IMR-90 (cell line): Measurements from ENCODE around the gene PALLD. TPM values are rescaled to one million over a fixed set of nuclear protein-coding genes. Genes with fewer than 3 reads are reported as not detected.

Source experiments
- ATAC-seq: fragments of 200-7000 bp; cut with Tn5 transposase; 2 replicates; pipeline ENCODE4 v1.9.1; 2020; ENCODE audit warnings: low read depth, mild to moderate bottlenecking, moderate library complexity
- BruUV-seq: library from RNA; stranded (reverse); fragments of 400-500 nt; replicated peaks from 2 replicates; lab custom pipeline; 2021; lab: Mats Ljungman, UMichigan
- CTCF ChIA-PET: fragments of 300-600 bp; formaldehyde crosslinking; extraction: SDS; loops from one replicate; lab custom pipeline; 2021; ENCODE audit warnings: antibody characterized with exemption; lab: Yijun Ruan, JAX
- POLR2A ChIA-PET: fragments of 300-600 bp; sonication (Branson Sonifier 250); formaldehyde crosslinking; loops from one replicate; lab custom pipeline; 2022; ENCODE audit warnings: antibody characterized with exemption; ENCODE audit not compliant: unreplicated experiment; lab: Charles Lee
- DNase-seq: peaks from one replicate; pipeline ENCODE4 v3.0.0; 2013
- H2AFZ ChIP-seq: replicated peaks from 2 replicates; pipeline ENCODE3; 2013; ENCODE audit warnings: low read length, mild to moderate bottlenecking; ENCODE audit not compliant: poor library complexity
- H2AK5ac ChIP-seq: 2 replicates; pipeline ENCODE4 v1.6.1; 2013; ENCODE audit warnings: low read depth, low read length, inconsistent platforms
- H2AK9ac ChIP-seq: replicated peaks from 2 replicates; pipeline ENCODE3; 2013; ENCODE audit warnings: mild to moderate bottlenecking, low read depth, low read length, moderate library complexity; ENCODE audit not compliant: poor library complexity
- H2BK120ac ChIP-seq: 2 replicates; pipeline ENCODE4 v1.6.1; 2013; ENCODE audit warnings: low read depth, low read length, inconsistent platforms
- H2BK15ac ChIP-seq: 3 replicates; pipeline ENCODE4 v1.6.1; 2013; ENCODE audit warnings: low read depth, low read length, inconsistent platforms
- H2BK20ac ChIP-seq: 2 replicates; pipeline ENCODE4 v1.6.1; 2013; ENCODE audit warnings: low read depth, mild to moderate bottlenecking, inconsistent platforms, low read length, moderate library complexity
- H2BK5ac ChIP-seq: 2 replicates; pipeline ENCODE4 v1.6.1; 2013; ENCODE audit warnings: mild to moderate bottlenecking, low read depth, low read length, inconsistent platforms; ENCODE audit not compliant: poor library complexity, severe bottlenecking
- H3K14ac ChIP-seq: replicated peaks from 2 replicates; pipeline ENCODE4 v1.6.1; 2013; ENCODE audit warnings: low read depth, low read length, inconsistent platforms
- H3K18ac ChIP-seq: 2 replicates; pipeline ENCODE4 v1.6.1; 2013; ENCODE audit warnings: low read depth, low read length, control low read depth
- H3K23ac ChIP-seq: 2 replicates; pipeline ENCODE4 v1.6.1; 2013; ENCODE audit warnings: low read depth, low read length, inconsistent platforms
- H3K27ac ChIP-seq: 2 replicates; pipeline ENCODE4 v1.5.1; 2013; ENCODE audit warnings: mild to moderate bottlenecking, control low read depth, low read length; ENCODE audit not compliant: insufficient read depth
- H3K27me3 ChIP-seq: 2 replicates; pipeline ENCODE4 v1.6.1; 2013; ENCODE audit warnings: low read length; ENCODE audit not compliant: control insufficient read depth, insufficient read depth
- H3K36me3 ChIP-seq: 2 replicates; pipeline ENCODE4 v1.6.1; 2013; ENCODE audit warnings: low read length, mixed read lengths; ENCODE audit not compliant: control insufficient read depth, insufficient read depth
- H3K4ac ChIP-seq: 2 replicates; pipeline ENCODE4 v1.6.1; 2013; ENCODE audit warnings: low read depth, low read length, inconsistent platforms
- H3K4me1 ChIP-seq: 2 replicates; pipeline ENCODE4 v1.6.1; 2013; ENCODE audit warnings: low read length, mixed read lengths; ENCODE audit not compliant: control insufficient read depth, insufficient read depth
- H3K4me2 ChIP-seq: 2 replicates; pipeline ENCODE4 v1.6.1; 2013; ENCODE audit warnings: low read depth, mild to moderate bottlenecking, control low read depth, low read length, moderate library complexity
- H3K4me3 ChIP-seq: 2 replicates; pipeline ENCODE4 v1.5.1; 2013; ENCODE audit warnings: low read depth, mild to moderate bottlenecking, control low read depth, low read length, moderate library complexity; ENCODE audit not compliant: insufficient read depth
- H3K56ac ChIP-seq: 2 replicates; pipeline ENCODE4 v1.6.1; 2013; ENCODE audit warnings: low read length, inconsistent platforms; ENCODE audit not compliant: insufficient read depth; ENCODE audit errors: extremely low read depth
- H3K79me1 ChIP-seq, 2 experiments: 2 replicates each; pipeline ENCODE4 v1.6.1; 2013; ENCODE audit warnings: low read length in 2 of 2, inconsistent platforms in 1 of 2, low read depth in 1 of 2
- H3K9ac ChIP-seq: 2 replicates; pipeline ENCODE4 v1.6.1; 2013; ENCODE audit warnings: low read depth, low read length, control low read depth
- H3K9me1 ChIP-seq: 2 replicates; pipeline ENCODE4 v1.6.1; 2013; ENCODE audit warnings: low read length, inconsistent platforms; ENCODE audit not compliant: insufficient read depth
- H3K9me3 ChIP-seq: 2 replicates; pipeline ENCODE4 v1.6.1; 2013; ENCODE audit warnings: low read length; ENCODE audit not compliant: control insufficient read depth, insufficient read depth
- H4K20me1 ChIP-seq: 2 replicates; pipeline ENCODE4 v1.6.1; 2013; ENCODE audit warnings: low read length, inconsistent platforms; ENCODE audit not compliant: insufficient read depth
- H4K5ac ChIP-seq: 2 replicates; pipeline ENCODE4 v1.6.1; 2013; ENCODE audit warnings: mild to moderate bottlenecking, low read depth, low read length, control low read depth
- H4K8ac ChIP-seq, 2 experiments: 2 replicates each; pipeline ENCODE4 v1.6.1; 2013; ENCODE audit warnings: low read depth in 2 of 2, low read length in 2 of 2, control low read depth in 1 of 2, inconsistent platforms in 1 of 2
- H4K91ac ChIP-seq: 2 replicates; pipeline ENCODE4 v1.6.1; 2013; ENCODE audit warnings: low read depth, low read length, inconsistent platforms; ENCODE audit not compliant: insufficient read depth
- BHLHE40 ChIP-seq: fragments of 150-350 bp; IDR thresholded peaks from 2 replicates; pipeline ENCODE4 v1.6.1; 2016; ENCODE audit warnings: mild to moderate bottlenecking, low read depth, low read length
- CEBPB ChIP-seq: IDR thresholded peaks from 2 replicates; pipeline ENCODE4 v1.6.1; 2012; ENCODE audit warnings: low read depth, low read length, improper control_type of control experiment
- CHD1 ChIP-seq: IDR thresholded peaks from 2 replicates; pipeline ENCODE4 v1.6.1; 2012; ENCODE audit warnings: low read depth, low read length, improper control_type of control experiment
- ELK1 ChIP-seq: fragments of 150-350 bp; IDR thresholded peaks from 2 replicates; pipeline ENCODE4 v1.6.1; 2016; ENCODE audit warnings: low read depth, mild to moderate bottlenecking, low read length, moderate library complexity, borderline replicate concordance
- FOS ChIP-seq: fragments of 150-350 bp; IDR thresholded peaks from 2 replicates; pipeline ENCODE4 v1.6.1; 2016; ENCODE audit warnings: low read depth, low read length
- MAFK ChIP-seq: IDR thresholded peaks from 2 replicates; pipeline ENCODE4 v1.6.1; 2012; ENCODE audit warnings: low read depth, low read length, improper control_type of control experiment
- MAZ ChIP-seq: IDR thresholded peaks from 2 replicates; pipeline ENCODE4 v1.6.1; 2012; ENCODE audit warnings: low read depth, mild to moderate bottlenecking, low read length, improper control_type of control experiment, moderate library complexity, borderline replicate concordance
- MXI1 ChIP-seq: IDR thresholded peaks from 2 replicates; pipeline ENCODE4 v1.6.1; 2012; ENCODE audit warnings: low read depth, mild to moderate bottlenecking, low read length, moderate library complexity, borderline replicate concordance
- NFE2L2 ChIP-seq: fragments of 150-350 bp; IDR thresholded peaks from 2 replicates; pipeline ENCODE4 v1.6.1; 2016; ENCODE audit warnings: low read depth, mild to moderate bottlenecking, low read length
- POLR2A ChIP-seq: IDR thresholded peaks from 2 replicates; pipeline ENCODE4 v1.6.1; 2012; ENCODE audit warnings: mild to moderate bottlenecking, low read depth, low read length
- RAD21 ChIP-seq: IDR thresholded peaks from 2 replicates; pipeline ENCODE4 v1.6.1; 2012; ENCODE audit warnings: low read length, improper control_type of control experiment
- RCOR1 ChIP-seq: IDR thresholded peaks from 2 replicates; pipeline ENCODE4 v1.6.1; 2012; ENCODE audit warnings: mild to moderate bottlenecking, low read length, improper control_type of control experiment; ENCODE audit not compliant: insufficient replicate concordance
- RFX5 ChIP-seq: IDR thresholded peaks from 2 replicates; pipeline ENCODE4 v1.8.0; 2012; ENCODE audit warnings: low read depth, mild to moderate bottlenecking, low read length, moderate library complexity
- WGBS, 2 experiments: methylation state at CpG; one replicate each; pipeline versions ENCODE4 v1.1.5 to v1.1.7; 2013; ENCODE audit warnings: missing lambda C conversion rate in 2 of 2; ENCODE audit not compliant: insufficient read length in 1 of 2; ENCODE audit errors: extremely low coverage in 2 of 2; 5-methylcytosine and 5-hydroxymethylcytosine counted together
- dilution Hi-C: fragments of 300-500 bp; cut with HindIII; formaldehyde crosslinking; loops from one replicate; pipeline ENCODE4 v1.14.3; 2018; ENCODE audit warnings: low sequenced_read_pairs; ENCODE audit not compliant: unreplicated experiment
- in situ Hi-C: fragments of 300-500 bp; cut with MboI; formaldehyde crosslinking; loops from 3 replicates; pipeline ENCODE4 v1.14.3; 2019; ENCODE audit warnings: low sequenced_read_pairs, inconsistent platforms, mixed read lengths
- intact Hi-C: fragments of 100-400 bp; cut with micrococcal nuclease; formaldehyde crosslinking; loops from 2 replicates; pipeline ENCODE4 v1.10.0; 2022
- polyA plus RNA-seq, 3 experiments: library from polyadenylated mRNA; depleted of rRNA; stranded (reverse); fragments of >200 nt; gene quantifications; 2 replicates each; pipeline ENCODE4 v1.2.3, GENCODE V29; 2012; ENCODE audit warnings: low replicate concordance in 1 of 3
- total RNA-seq: library from RNA; depleted of rRNA; stranded (reverse); fragments of >200 nt; gene quantifications from 2 replicates; pipeline ENCODE4 v1.2.3, GENCODE V29; 2012
- TF ChIP-seq, protein P1 (sequence below): fragments of 150-350 bp; IDR thresholded peaks from 2 replicates; pipeline ENCODE4 v1.6.1; 2017; ENCODE audit warnings: mild to moderate bottlenecking, antibody characterized with exemption, low read length, low read depth
- TF ChIP-seq, protein P2 (sequence below): conservative IDR thresholded peaks from 2 replicates; pipeline ENCODE4 v1.5.1; 2012; ENCODE audit warnings: mild to moderate bottlenecking, low read depth, low read length, improper control_type of control experiment

PALLD gene
- total and polyA plus RNA-seq, 2 of the 4 experiments (the other 2 are of a cell fraction), result 91.0 to 91.9 TPM

GRCh38 chr4:168795346-168795745 is 298.5 kb downstream of the PALLD start:
- H3K4me1 ChIP-seq, result peaks cover 11% of the 10 kb centered on the region
- ChIA-PET CTCF (interaction anchor here (0.6 kb wide), 1 partner anchor 10 kb away, joined by 3 read pairs; no protein-coding TSS in a partner anchor), POLR2A (no interaction called here)
- H3K56ac ChIP-seq, result no peak overlapping the region
- no peak overlapping the region for H2AFZ ChIP-seq
- H2BK5ac ChIP-seq, result no peak overlapping the region
- no peaks in the 10 kb centered on the region for H3K27me3 ChIP-seq
- no peak overlapping the region for H3K18ac ChIP-seq
- H2BK20ac ChIP-seq, result 0 out of 2 replicates have a peak overlapping the region, but pooled peaks have one; percentile 76
- ATAC-seq, result no peak
- intact Hi-C loops, result no loop called here
- no peaks in the 10 kb centered on the region for H4K20me1 ChIP-seq
- peak overlapping the region; percentile 80 for H2BK120ac ChIP-seq
- no peaks in the 10 kb centered on the region for H3K36me3 ChIP-seq
- no CpG with 5 or more reads among the region's 1 CpG for WGBS, 2 experiments
- peak overlapping the region; percentile 55; the same call in 1 of the 2 replicates for H3K4ac ChIP-seq
- H3K4me2 ChIP-seq, result no peak overlapping the region
- no peak overlapping the region for H3K9ac ChIP-seq
- H2AK9ac ChIP-seq, result no peak overlapping the region
- TF ChIP-seq MAFK, result no peak
- no peak for TF ChIP-seq BHLHE40
- TF ChIP-seq RAD21, result no peak
- TF ChIP-seq, protein P1, sequence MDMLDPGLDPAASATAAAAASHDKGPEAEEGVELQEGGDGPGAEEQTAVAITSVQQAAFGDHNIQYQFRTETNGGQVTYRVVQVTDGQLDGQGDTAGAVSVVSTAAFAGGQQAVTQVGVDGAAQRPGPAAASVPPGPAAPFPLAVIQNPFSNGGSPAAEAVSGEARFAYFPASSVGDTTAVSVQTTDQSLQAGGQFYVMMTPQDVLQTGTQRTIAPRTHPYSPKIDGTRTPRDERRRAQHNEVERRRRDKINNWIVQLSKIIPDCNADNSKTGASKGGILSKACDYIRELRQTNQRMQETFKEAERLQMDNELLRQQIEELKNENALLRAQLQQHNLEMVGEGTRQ, result no peak
- no peak for TF ChIP-seq RCOR1
- TF ChIP-seq MAZ, result no peak
- no peak for TF ChIP-seq FOS
- TF ChIP-seq CEBPB, result no peak
- TF ChIP-seq ELK1, result no peak
- TF ChIP-seq CHD1, result no peak
- no peak for TF ChIP-seq RFX5
- TF ChIP-seq MXI1, result no peak
- TF ChIP-seq, protein P2, sequence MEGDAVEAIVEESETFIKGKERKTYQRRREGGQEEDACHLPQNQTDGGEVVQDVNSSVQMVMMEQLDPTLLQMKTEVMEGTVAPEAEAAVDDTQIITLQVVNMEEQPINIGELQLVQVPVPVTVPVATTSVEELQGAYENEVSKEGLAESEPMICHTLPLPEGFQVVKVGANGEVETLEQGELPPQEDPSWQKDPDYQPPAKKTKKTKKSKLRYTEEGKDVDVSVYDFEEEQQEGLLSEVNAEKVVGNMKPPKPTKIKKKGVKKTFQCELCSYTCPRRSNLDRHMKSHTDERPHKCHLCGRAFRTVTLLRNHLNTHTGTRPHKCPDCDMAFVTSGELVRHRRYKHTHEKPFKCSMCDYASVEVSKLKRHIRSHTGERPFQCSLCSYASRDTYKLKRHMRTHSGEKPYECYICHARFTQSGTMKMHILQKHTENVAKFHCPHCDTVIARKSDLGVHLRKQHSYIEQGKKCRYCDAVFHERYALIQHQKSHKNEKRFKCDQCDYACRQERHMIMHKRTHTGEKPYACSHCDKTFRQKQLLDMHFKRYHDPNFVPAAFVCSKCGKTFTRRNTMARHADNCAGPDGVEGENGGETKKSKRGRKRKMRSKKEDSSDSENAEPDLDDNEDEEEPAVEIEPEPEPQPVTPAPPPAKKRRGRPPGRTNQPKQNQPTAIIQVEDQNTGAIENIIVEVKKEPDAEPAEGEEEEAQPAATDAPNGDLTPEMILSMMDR, result no peak
- TF ChIP-seq POLR2A, result no peak
- no peak for TF ChIP-seq NFE2L2
- no peak overlapping the region for H3K4me3 ChIP-seq
- in situ Hi-C loops, result no loop called here
- H4K8ac ChIP-seq, result peak overlapping the region; percentile 14 to 47; a peak in 1 of 4 replicates
- H2BK15ac ChIP-seq, result no peak overlapping the region
- BruUV-seq, result no TSS peak
- H2AK5ac ChIP-seq, result no peak overlapping the region
- no peak overlapping the region; the same call in 1 of the 2 replicates for H3K27ac ChIP-seq
- H3K9me3 ChIP-seq, result no peaks in the 10 kb centered on the region
- H3K14ac ChIP-seq, result no peak overlapping the region; the same call in 1 of the 2 replicates
- no peak overlapping the region for H4K91ac ChIP-seq
- DNase-seq, result no peak
- H3K9me1 ChIP-seq, result peaks cover 5% of the 10 kb centered on the region
- no peak overlapping the region for H4K5ac ChIP-seq
- dilution Hi-C loops, result no loop called here
- no peak overlapping the region for H3K23ac ChIP-seq
- 0 out of 4 replicates have a peak, but pooled peaks cover 0 to 3% of the 10 kb centered on the region in 2 experiments for H3K79me1 ChIP-seq
